DMS53 treated with DMSO at 0.1 percent for 48 hours (cell line): Measurements from ENCODE around the gene NTM.

Source experiments
- DNase-seq: peaks from one replicate; lab custom pipeline; 2025; ENCODE audit not compliant: unreplicated experiment; lab: John Stamatoyannopoulos, UW

The NTM gene

DNA sequence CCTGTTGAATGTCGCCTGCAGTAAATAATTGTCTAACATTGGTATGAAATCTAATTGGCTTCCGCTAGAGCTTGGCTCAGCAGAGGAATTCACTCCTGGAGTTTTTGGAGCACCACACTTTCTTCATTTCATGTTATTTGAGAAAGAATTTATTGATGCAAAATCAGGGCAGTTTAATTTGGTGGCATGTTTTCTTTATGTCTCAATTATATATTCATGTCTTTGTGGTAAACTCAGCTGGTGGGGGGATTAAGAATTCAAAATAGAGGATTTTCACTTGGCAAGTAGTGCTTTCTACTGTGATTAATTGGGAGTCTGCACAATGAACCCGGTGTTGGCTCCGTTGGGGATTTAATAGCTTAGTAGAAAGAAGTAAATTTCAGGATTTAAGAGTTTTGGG lies 784.4 kb downstream of the NTM start:
- DNase-seq = no peak

DNA sequence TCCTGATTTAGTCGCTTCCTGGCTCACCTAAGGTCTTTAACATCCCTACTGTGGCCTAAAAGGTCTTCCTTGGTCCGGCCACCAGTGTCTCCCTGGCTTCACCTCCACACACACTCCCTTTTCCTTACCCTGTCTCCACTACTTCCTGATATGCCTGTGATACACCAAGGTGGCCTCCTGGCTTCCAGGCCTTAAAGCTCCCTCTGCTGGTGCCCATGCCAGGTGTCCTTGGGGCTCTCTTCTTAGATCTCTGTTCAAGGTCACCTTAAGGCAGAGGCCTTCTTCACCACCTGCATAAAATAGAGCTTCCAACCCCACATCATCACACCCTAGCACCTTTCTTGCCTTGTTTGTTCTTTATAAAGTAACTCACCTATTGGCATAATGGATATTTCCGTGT lies 787.7 kb downstream of the NTM start:
- DNase-seq = peak; percentile 66

DNA sequence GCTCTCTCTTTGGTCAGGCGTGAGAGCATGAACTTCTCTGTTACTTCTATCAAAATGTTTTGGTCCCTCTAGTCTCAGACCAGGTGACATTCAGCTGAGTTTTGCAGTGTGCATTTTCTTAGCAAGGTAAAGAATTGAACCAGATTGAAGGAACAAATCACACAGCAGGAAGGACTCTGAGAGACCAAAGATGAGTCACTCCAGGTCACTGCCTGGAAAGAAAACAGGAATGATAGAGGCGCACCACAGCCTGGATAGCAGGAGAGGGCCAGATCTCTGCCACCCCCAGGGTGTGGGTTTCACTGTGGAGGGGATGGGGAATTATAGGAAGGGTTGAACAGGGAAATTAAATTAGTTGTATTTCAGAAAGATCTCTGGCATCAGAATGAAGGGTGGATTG lies 788.3 kb downstream of the NTM start:
- DNase-seq = no peak

DNA sequence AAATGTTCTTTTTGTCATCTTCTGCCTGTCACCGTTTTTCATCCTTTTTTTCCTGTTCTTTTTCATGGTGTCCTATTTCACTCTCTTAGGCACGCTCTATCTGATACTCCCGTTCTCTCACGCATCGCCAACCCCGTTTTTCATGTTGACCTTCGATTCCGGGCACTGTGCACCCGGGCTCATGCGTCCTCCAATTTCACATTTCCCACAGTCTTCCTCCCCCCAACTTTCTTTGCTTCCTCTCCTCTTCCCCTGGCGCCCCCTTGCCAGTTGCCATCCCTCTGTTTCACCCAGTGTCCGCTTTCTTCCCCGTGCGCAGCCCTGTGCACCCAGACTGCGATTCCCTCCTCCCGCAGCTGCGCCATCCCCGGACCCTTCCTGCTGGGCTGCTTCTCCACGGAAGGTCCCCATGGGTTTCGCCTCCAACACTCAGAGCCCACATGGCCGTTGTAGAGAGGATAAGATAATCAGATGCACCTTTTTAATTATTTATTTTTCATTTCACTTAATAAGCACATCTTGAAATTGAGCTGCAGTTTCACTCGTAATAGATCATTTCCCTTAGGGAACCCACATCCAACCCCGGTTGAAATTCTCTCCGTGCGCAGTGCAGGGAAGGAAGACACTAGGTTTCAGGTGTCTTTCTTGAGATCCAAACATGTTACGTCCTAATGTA lies 791.1 kb downstream of the NTM start:
- DNase-seq = no peak

DNA sequence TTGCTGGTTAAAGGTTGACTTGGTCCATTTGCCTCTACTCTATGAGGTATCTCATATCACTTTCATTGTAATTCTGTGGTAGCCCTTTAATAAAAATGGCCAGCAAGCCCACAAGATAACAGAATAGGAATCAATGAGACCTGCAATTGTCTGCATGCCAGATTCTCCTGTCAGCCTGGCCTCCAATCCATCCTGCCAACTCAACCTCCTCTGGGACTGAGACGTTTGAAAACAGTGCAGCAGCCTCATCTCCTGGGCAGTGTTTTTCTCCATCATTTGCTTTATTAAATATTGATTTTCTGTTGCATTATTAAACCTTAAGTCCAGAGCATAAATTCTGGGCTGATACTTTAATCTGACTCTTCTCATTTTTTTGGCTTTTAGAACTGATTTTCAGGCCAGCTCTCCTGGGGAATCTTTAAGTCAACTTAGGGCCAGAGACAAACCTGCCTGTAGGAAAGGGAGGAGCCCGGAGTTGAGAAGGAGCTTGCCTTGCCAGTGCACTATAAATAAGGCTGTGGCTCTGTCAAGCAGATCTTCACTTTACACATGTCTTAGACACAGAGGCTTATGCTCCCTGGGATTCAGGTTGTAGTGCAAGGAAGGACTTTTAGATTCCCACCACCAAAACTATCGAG lies 798.0 kb downstream of the NTM start:
- DNase-seq = no peak

DNA sequence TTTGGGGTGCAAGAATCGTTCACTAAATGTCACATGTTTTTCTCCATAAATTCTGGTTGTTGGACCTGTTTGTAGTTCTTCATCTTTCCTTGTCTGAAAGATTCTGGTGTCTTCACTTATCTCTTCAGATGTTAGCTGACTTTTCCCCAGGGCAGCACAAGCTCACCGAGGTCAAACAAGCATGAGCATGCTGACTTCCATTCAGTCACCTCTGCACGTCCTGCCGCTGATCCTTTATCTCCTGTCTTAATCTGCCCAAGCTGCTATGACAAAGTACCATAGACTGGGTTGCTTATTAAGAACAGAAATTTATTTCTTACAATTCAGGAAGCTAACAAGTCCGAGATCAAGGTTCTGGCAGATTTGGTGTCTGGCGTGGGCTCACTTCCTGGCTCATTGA lies 800.6 kb downstream of the NTM start:
- DNase-seq = no peak

DNA sequence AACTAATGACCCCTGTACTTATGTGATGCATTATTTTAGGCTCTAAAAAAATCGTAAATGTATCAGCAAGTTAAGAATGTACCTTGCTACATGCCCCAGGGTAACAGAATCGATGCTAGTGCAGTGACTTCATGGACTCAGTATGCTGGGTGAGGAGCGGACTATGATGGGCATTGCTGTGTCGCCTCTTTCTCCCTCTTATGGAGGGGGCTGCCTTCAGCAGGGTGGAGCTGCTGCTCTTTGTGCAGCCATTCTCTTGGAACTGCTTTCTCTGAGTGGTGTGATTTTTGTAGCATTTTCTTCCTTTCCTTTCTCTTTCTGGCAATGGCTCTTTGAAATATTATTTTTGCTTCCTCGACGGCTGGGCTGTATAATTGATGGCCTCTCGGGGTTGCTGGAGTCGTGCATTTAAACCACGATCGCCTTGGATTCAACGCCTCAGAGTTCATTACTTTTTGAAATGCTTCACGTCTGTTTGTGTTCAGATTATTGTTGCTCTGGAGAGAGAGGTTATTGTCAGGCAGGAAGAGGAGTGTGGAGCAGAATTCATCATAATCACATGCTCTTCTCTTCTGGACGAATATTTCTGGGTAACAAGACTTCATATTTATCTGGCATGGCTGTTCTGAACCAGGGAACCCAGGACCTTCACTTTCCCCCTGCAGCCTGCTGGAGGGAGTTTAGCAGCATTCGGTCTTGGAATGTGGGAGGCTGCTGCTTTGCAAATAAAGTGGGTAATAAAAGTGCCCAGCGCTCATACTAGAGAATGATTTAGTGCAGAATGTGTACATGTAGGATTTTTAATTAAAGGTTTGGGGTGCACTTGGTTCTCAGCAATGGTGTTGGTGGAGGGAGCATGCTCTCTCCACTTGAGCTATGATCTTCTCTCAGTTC lies 804.2 kb downstream of the NTM start:
- no peak for DNase-seq

DNA sequence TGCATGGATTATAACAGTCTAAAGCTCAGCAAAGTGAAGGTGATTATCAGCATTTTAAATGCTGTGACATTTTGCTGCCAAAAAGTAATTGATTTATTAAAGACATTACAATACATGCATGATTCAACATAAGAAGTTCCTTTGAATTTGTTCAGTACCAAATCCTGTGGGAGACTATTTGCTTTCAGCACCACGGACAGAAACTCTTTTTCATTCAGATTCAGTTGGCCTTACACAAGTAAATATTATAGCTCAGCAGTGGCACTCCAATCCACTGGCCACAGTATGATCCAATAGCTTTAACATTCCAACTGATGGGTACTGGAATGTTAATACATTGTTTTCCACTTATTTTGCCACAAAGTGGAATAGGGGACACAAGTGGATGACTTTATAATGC lies 806.7 kb downstream of the NTM start:
- no peak for DNase-seq

DNA sequence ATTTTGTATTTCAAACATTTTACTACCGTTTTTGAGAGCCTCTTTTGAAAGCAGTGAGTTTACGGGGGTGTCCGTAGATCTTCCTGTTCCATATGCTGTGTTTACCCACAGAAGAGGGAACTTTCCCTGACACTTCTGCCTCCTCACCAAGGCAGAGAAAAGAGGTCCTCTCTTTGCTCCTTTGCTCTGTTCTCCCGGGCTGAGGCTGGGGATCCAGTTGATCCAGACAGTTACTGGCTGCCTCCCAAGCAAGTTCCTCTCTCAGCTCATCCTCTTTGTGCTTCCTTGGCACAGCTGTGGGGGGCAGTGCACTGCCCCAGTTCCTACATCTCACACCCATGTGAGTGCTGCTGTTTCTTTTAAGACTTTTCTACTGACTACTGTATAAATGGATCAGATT lies 813.7 kb downstream of the NTM start:
- DNase-seq = no peak

DNA sequence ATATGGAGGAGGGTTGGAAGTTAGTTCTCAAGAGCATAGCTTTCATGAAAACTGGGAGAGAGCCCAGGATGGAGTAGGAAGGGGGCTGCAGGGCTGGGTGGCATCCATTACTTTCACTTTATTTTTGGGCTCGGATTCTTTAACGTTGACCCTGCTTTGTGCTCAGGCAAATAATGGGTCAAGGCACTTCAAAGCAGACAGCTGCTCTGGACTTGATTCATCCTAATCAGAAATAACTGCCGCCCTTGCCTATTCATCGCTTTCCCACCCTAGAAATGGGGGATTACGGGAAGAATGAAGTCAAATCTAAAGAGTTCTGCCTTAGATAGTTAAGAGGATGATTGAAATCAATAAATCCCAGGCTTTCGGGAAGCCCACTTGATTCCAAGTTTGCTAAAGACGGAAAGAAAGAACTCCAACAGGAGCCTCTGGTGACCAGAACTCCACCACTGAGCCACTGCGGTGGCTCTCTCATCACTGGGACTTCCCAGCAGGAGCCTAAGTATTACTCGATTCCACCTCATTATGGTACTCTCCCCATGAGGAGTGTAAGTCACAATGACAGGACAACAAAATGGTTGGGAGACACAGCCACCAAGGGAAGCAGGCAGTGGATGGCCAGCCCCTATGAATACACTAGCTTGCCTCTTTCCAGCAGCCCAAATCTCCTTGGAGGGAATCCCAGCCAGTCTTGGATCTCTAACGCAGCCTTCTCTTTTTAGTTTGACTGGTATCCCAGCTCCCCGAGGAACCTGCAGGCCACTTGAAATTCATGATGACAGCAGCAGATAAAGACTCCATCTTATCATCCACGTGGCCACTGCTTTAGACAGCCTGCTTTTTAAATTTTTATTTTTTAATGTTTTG lies 815.5 kb downstream of the NTM start:
- no peak for DNase-seq

DNA sequence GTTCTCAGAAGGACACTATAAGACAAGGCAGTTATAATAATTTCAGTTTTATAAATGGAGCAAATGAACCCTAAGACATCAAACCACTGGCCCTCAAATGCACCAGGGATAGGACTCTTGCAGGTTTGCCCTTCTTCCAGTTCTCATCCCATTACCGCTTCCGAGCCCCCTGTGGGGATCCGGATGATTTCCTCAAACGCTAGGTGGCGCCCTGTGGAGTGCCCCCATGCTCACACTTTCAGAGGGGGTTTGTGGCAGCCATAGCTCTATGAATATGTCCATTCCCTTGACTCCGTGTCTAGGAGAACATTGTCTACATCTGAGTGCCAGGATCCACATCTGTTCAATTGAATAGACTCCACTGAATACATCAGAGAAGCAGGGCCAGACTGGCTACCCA lies 816.3 kb downstream of the NTM start:
- no peak for DNase-seq

DNA sequence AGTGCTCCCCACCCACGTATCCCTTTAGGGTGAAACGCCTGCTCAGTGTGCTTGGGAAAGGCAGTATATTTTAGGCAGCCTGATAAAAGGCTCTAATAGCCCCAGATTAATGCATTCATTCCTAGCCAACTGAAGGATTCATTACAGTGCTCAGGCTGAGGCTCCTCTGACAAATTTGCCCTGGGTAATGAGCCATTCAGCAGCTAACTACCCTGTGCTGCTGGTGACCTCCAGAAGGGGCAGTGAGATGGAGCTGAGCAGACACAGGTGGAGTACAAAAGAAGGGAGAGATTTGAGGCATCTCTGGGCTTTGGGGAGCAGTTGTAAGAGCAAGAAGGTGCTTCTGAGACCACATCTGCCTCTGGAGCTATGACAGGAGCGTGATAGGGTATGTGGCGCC lies 817.0 kb downstream of the NTM start:
- no peak for DNase-seq

DNA sequence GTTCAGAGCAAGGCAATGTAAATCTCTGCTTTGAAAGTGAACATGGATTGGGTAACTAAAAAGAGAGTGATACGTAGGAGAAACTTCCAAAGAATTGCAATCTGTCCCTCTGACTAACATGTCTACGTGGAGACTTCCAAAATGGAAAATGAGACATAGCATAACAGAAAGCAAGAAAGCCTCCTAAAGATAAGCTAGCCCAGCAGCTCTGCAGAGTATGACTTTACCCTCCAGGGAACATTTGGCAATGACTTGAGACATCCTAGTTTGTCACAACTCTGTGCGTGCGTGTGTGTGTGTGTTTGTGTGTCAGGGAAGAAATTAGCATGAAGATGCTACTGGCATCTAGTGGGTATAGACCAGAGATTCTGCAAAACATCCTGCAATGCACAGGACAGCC lies 817.4 kb downstream of the NTM start:
- no peak for DNase-seq

DNA sequence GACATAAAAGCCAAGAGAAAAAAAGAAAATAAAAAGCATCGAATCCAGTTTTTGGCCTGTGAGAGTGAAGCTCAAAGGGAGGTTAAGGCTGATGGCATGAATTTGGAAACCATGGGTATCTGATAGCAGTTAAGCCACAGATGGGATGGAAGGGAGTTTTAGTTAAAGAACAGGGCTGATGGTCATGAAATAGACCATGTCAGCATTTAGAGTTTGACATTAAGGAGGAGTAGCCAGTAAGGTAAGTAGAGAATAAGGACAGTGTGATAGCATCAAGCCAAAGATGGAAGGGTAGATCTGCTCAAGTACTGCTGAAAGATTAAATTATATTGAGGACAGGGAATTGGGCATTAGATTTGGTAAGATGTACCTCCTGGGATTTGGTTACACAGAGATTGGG lies 826.5 kb downstream of the NTM start:
- DNase-seq = no peak

DNA sequence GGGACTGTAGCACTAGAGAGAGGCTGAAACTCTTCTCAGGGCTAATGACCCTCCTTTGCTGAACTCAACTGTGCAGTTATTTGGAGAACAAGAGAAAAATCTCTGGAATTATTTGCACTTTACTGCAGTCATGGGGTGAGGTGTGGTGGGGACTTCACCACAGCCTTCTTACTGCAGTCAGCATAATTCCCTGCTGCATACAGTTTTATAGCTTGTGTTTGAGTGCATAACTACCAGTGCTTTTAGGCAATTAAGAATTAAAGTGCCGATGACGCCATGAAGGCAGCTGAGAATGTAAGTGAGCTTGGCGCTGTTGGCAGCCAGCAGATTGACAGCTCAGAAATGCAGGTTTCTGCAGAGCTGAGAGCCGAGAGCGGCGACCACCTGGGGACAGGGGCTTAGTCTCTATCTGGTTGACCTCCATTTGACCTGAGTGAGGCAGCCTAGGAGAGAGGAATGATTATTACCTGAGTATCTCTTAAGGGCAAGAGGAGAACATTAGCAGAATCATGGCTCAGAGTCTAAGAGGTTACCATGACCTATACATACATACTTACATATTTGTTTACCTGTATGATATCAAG lies 830.0 kb downstream of the NTM start:
- DNase-seq = no peak

DNA sequence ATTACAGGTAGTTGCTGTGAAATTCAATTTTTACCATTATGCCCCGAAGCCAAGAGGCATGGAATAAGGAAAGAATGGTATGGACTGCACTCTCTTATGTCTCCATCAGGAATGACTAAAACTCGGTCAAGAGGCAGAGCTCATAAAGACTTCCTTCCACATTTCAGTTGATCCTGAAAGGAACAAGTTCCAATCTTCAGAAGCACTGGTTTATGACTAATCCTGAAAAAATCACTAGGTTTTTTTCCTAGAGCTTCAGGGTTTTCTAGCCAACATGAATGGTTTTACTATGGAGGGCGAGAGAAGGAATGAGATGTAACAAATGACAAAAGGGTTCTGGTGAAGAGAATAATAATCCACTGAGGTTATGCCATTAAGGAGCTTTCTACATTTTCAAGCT lies 832.2 kb downstream of the NTM start:
- DNase-seq = no peak

DNA sequence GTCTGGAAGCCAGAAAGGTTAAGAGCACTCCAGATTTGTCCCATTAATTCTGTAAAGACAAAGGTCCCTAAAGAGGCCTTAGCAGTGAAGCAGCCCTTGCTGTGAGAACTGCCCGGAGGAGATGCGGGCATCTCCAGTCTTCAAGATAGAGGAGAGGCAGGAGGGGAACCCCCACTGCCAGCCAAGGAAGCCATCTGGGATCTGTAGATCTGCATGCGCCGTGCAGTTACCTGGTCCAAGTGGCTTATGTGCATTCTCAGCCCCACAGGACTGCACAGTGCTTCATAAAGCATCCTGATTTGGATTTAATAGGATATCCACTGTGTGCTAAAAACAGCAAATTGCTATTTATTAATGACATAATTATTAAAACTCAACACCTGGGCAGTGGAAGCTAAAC lies 834.6 kb downstream of the NTM start:
- no peak for DNase-seq

DNA sequence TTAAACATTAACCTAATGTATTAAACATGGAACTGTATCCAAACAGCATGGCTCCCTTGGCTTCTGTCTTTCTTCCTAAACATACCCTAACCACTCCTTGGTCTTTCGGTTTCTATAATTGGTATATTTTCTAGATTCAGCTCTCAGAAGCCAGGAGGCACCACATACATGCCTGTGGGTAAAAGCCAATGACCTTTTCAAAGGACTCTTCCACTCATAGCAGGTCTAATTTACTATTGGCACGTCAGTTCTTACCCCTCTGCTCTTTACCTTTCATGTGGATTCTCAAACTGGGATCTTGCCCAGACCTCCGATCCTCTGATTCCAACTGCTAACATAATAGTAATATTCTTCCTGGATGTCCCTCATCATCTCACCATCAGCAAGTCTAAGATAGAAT lies 835.1 kb downstream of the NTM start:
- no peak for DNase-seq

DNA sequence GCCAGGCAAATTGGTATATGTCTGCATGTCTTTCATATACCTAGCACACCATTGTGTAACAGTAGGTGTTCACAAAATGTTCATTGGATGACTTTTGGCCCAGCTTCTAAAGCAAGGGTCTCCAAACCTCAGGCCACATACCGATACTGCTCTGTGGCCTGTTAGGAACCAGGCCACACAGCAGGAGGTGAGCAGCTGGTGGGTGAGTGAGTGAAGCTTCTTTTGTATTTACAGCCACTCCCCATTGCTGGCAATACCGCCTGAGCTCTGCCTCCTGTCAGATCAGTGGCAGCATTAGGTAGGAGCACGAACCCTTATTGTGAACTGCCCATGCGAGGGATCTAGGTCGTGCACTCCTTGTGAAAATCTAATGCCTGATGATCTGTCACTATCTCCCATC lies 836.6 kb downstream of the NTM start:
- DNase-seq = no peak

DNA sequence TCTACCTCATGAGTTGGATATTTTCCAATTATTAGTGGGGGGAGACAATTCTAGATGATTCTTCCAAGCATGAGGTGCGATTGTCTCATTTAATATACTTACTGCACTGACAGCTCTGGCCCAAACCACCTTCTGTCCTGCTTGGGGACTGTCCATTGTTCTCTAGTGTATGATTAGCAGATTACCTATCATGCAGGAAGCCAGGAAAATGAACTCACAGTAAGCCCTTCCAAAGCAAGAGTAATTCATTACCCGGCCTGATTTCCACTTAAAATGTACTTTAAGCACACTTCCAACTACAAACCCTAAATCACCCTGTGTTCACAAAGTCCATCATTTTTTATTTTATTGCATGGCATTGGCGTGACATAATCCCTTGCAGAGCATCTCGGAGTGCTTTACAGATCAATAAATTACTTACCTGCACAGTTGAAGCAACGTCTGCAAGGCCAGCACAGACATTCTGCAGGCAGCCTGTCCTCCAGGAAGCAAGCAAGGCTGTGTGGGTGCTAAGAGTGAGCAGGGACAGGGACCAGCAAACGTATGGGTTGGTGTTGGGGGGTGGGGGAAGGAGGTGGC lies 838.2 kb downstream of the NTM start:
- DNase-seq = no peak

DNA sequence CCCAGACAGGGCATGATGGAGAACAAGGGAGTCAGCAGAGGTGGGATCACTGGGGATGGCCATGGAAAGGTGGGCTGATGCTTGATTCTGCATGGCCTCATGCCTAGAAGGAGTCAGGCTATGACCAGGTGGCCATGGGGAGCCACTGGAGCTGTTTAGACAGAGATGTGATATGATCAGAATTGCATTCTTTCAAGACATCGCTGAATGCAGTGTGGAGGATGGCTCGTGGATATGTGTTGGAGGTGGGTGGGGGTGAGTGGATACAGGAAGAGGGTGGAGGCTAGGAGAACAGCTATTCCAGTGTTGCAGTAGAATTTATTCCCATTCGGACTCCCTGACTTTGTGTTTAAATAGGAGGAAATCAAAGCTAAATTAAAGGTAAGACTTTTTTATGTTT lies 841.1 kb downstream of the NTM start:
- DNase-seq = no peak
